Progenitor cell of endocrine pancreas (in vitro differentiated cells): Measurements from ENCODE around the gene C19orf85. TPM values are rescaled to one million over a fixed set of nuclear protein-coding genes. Genes with fewer than 3 reads are reported as not detected.

ENCODE experiments used
- DNase-seq: peaks from one replicate; pipeline ENCODE4 v3.0.0; 2021; ENCODE audit warnings: low spot score; ENCODE audit not compliant: unreplicated experiment
- H3K27ac Mint-ChIP-seq: 2 replicates; pipeline ENCODE4 v1.8.0; 2021; ENCODE audit warnings: mild to moderate bottlenecking, moderate library complexity, mixed read lengths
- H3K27me3 Mint-ChIP-seq: 2 replicates; pipeline ENCODE4 v1.8.0; 2021; ENCODE audit warnings: mixed read lengths
- H3K36me3 Mint-ChIP-seq: 2 replicates; pipeline ENCODE4 v1.8.0; 2022; ENCODE audit warnings: mixed read lengths; ENCODE audit not compliant: insufficient read depth
- H3K4me1 Mint-ChIP-seq: 2 replicates; pipeline ENCODE4 v1.8.0; 2021; ENCODE audit warnings: low read depth, mixed read lengths
- H3K4me3 Mint-ChIP-seq: 2 replicates; pipeline ENCODE4 v1.8.0; 2021; ENCODE audit warnings: low read depth, mild to moderate bottlenecking, moderate library complexity, mixed read lengths
- H3K9me3 Mint-ChIP-seq: 2 replicates; pipeline ENCODE4 v1.8.0; 2021; ENCODE audit warnings: low read depth, mixed read lengths
- CTCF ChIP-seq: fragments of 200-600 bp; sonication (generic); IDR thresholded peaks from one replicate; pipeline ENCODE4 v1.5.0; 2021; ENCODE audit warnings: antibody characterized with exemption, mild to moderate bottlenecking; ENCODE audit not compliant: unreplicated experiment
- total RNA-seq: library from RNA; stranded (reverse); gene quantifications from 2 replicates; pipeline ENCODE4 v1.2.1, GENCODE V29; 2021

Gene C19orf85
- total RNA-seq, 1 donor from 2014 or later = not detected

- no peak for DNase-seq
- H3K4me3 Mint-ChIP-seq = no peak overlapping the region
- no peak for TF ChIP-seq CTCF
- peaks cover 7% of the 10 kb centered on the region for H3K36me3 Mint-ChIP-seq
- no peak overlapping the region for H3K27ac Mint-ChIP-seq
- no peaks in the 10 kb centered on the region for H3K9me3 Mint-ChIP-seq
- peaks cover 23% of the 10 kb centered on the region for H3K27me3 Mint-ChIP-seq
- peaks cover 20% of the 10 kb centered on the region for H3K4me1 Mint-ChIP-seq
Measured at GRCh38 chr19:55455576-55456235, 8.8 kb downstream of the C19orf85 start.

- no peak for DNase-seq
- peaks cover 27% of the 10 kb centered on the region for H3K27me3 Mint-ChIP-seq
- no peak overlapping the region for H3K4me3 Mint-ChIP-seq
Measured at GRCh38 chr19:55454787-55455243, 9.7 kb downstream of the C19orf85 start.

GRCh38 chr19:55453511-55454260 is 10.9 kb downstream of the C19orf85 start:
- Mint-ChIP-seq H3K4me3 (peak overlapping the region; percentile 16), H3K4me1 (peaks cover 8% of the 10 kb centered on the region), H3K27ac (peak overlapping the region; percentile 63), H3K27me3 (peaks cover 27% of the 10 kb centered on the region), H3K9me3 (no peaks in the 10 kb centered on the region), H3K36me3 (peaks cover 7% of the 10 kb centered on the region)
- TF ChIP-seq CTCF = no peak
- DNase-seq = no peak

More at GRCh38 chr19:55454787-55455243, 9.7 kb downstream of the C19orf85 start:
- peaks cover 11% of the 10 kb centered on the region for H3K4me1 Mint-ChIP-seq
- TF ChIP-seq CTCF = peak; percentile 63
- H3K36me3 Mint-ChIP-seq = peaks cover 7% of the 10 kb centered on the region
- no peaks in the 10 kb centered on the region for H3K9me3 Mint-ChIP-seq
- H3K27ac Mint-ChIP-seq = no peak overlapping the region

GRCh38 chr19:55452749-55453346 is 11.7 kb downstream of the C19orf85 start:
- no peaks in the 10 kb centered on the region for H3K9me3 Mint-ChIP-seq
- peaks cover 27% of the 10 kb centered on the region for H3K27me3 Mint-ChIP-seq
- H3K27ac Mint-ChIP-seq = no peak overlapping the region
- peaks cover 8% of the 10 kb centered on the region for H3K4me1 Mint-ChIP-seq
- peak; percentile 45 for DNase-seq
- peaks cover 7% of the 10 kb centered on the region for H3K36me3 Mint-ChIP-seq
- TF ChIP-seq CTCF = peak; percentile 7
- no peak overlapping the region for H3K4me3 Mint-ChIP-seq
